Vagina (tissue), 2 donors: ENCODE results near the gene TBC1D22A. TPM values are rescaled to one million over a fixed set of nuclear protein-coding genes. Genes with fewer than 3 reads are reported as not detected.
A peak's percentile ranks its signal among the peaks of the same experiment; 100 is the strongest.

Source experiments
- DNase-seq, 2 donors: peaks; one replicate each; pipeline ENCODE4 v3.0.0-alpha.2; 2017; ENCODE audit errors: extremely low spot score in 2 of 2
- H3K27ac ChIP-seq: fragments of 200-600 bp; sonication (generic); one replicate; pipeline ENCODE4 v1.5.1; 2019
- H3K27me3 ChIP-seq: fragments of 200-600 bp; sonication (generic); one replicate; pipeline ENCODE4 v1.5.1; 2019
- H3K36me3 ChIP-seq, 2 donors: fragments of 200-600 bp; sonication (generic); one replicate each; pipeline ENCODE4 v1.5.1; 2017 to 2019
- H3K4me1 ChIP-seq: fragments of 200-600 bp; sonication (generic); one replicate; pipeline ENCODE4 v1.5.1; 2019
- H3K4me3 ChIP-seq, 2 donors: fragments of 200-600 bp; sonication (generic); 1 replicate in 1 of 2; 2 replicates in 1 of 2; pipeline ENCODE4 v1.5.1; 2016 to 2019
- H3K9me3 ChIP-seq: fragments of 200-600 bp; sonication (generic); one replicate; pipeline ENCODE4 v1.5.1; 2019
- CTCF ChIP-seq, 3 experiments: fragments of 450-650 bp in 2 of 3; fragments of 200-600 bp in 1 of 3; sonication (generic) in 1 of 3; IDR thresholded peaks; one replicate each; pipeline ENCODE4 v1.5.1; 2017 to 2019; ENCODE audit warnings: antibody characterized with exemption in 3 of 3, mild to moderate bottlenecking in 2 of 3, moderate library complexity in 2 of 3
- POLR2A ChIP-seq, 2 donors: fragments of 450-650 bp; IDR thresholded peaks; one replicate each; pipeline ENCODE4 v1.6.1; 2017; ENCODE audit warnings: antibody characterized with exemption in 2 of 2, mild to moderate bottlenecking in 2 of 2, moderate library complexity in 2 of 2
- POLR2AphosphoS5 ChIP-seq, 2 donors: sonication (generic); formaldehyde crosslinking; IDR thresholded peaks; one replicate each; pipeline ENCODE4 v1.9.0; 2017; ENCODE audit warnings: antibody characterized with exemption in 2 of 2, mild to moderate bottlenecking in 2 of 2, low read depth in 1 of 2; ENCODE audit not compliant: insufficient read depth in 1 of 2
- intact Hi-C: fragments of 100-400 bp; cut with DNase I; formaldehyde crosslinking; loops from one replicate; pipeline ENCODE4 v1.15.1; 2023
- total RNA-seq: library from RNA; depleted of rRNA; stranded (reverse); fragments of >200 nt; gene quantifications from one replicate; pipeline ENCODE4 v1.2.3, GENCODE V29; 2016

TBC1D22A gene
- total RNA-seq, 1 donor from 2014 or later, result 38.3 TPM

GRCh38 chr22:46795845-46796565, 33.6 kb downstream of the TBC1D22A start:
- intact Hi-C loops, result no loop called here
- no peak for DNase-seq

DNA sequence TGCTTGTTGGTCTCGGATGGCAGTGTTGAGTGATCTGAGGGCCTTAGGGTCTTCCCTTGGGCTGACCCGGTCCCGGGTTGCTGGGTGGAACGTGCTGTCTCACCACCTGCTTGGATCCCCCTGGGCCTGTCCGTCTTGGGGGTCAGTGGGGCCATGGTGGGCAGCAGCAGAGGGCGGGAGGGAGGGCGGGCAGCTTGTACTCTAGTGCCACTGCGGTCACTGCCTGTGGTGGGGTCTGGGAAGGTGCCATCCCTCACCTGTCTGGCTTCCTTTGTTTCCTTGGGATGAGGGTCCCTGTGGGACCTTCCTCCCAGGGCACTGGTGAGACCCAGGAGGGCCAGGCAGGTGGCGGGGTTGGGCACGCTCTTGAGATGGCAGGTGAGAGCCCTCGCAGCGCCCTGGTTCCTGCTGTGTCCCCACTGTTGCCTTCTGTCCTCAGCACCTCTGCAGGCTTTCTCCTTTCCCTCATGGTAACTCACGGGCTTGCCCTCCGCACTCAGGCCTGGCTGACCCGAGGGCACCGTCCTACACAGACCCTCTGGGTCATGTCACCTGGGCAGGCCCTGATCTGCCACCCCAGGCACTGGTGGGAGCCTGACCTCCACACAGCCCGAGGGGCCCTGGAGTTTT, 34.2 kb downstream of the TBC1D22A start:
- no peak overlapping the region for H3K4me3 ChIP-seq
- no peaks in the 10 kb centered on the region for H3K9me3 ChIP-seq
- no peak overlapping the region for H3K27ac ChIP-seq
- TF ChIP-seq POLR2A (IDR thresholded peaks at IDR 0.05), result no peak
- H3K4me1 ChIP-seq, result peaks cover 13% of the 10 kb centered on the region
- peak in 1 of 2 donors; percentile 56 for DNase-seq
- intact Hi-C loops, result no loop called here
- H3K27me3 ChIP-seq, result no peaks in the 10 kb centered on the region
- H3K36me3 ChIP-seq, result peaks cover 0 to 42% of the 10 kb centered on the region in 2 donors

More at GRCh38 chr22:46795845-46796565, 33.6 kb downstream of the TBC1D22A start:
- no peaks in the 10 kb centered on the region for H3K27me3 ChIP-seq
- H3K27ac ChIP-seq, result no peak overlapping the region
- H3K9me3 ChIP-seq, result no peaks in the 10 kb centered on the region
- TF ChIP-seq POLR2AphosphoS5 (IDR thresholded peaks at IDR 0.05; ENCODE audit: insufficient read depth in 1 of 2, low read depth in 1 of 2) (no peak), CTCF (IDR thresholded peaks at IDR 0.05) (no peak), POLR2A (IDR thresholded peaks at IDR 0.05) (no peak)
- H3K4me3 ChIP-seq, result no peak overlapping the region
- H3K36me3 ChIP-seq, result peaks cover 0 to 39% of the 10 kb centered on the region in 2 donors
- peaks cover 19% of the 10 kb centered on the region for H3K4me1 ChIP-seq

DNA sequence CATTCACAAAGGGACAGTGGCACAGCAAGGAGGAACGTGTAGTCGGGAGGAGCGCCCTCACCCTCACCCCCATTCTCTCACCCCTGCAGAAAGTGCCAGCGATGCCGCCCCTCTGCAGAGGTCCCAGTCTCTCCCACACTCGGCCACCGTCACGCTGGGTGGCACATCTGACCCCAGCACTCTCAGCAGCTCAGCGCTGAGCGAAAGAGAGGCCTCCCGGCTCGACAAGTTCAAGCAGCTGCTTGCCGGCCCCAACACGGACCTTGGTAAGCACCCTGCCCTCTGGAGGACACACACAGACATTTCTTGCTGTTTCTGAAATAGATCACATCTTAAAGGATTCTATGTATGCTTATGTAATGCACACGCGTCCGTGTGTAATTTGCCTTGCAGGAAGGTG, 34.9 kb downstream of the TBC1D22A start:
- Histone ChIP-seq H3K4me3 (no peak overlapping the region), H3K4me1 (peaks cover 6% of the 10 kb centered on the region), H3K27me3 (no peaks in the 10 kb centered on the region), H3K36me3 (peaks cover 0 to 43% of the 10 kb centered on the region in 2 donors), H3K9me3 (no peaks in the 10 kb centered on the region), H3K27ac (no peak overlapping the region)
- TF ChIP-seq POLR2AphosphoS5 (IDR thresholded peaks at IDR 0.05; ENCODE audit: insufficient read depth in 1 of 2, low read depth in 1 of 2), result no peak
- no peak for TF ChIP-seq CTCF (IDR thresholded peaks at IDR 0.05)
- intact Hi-C loops, result no loop called here
- peak in 1 of 2 donors; percentile 64 for DNase-seq

GRCh38 chr22:46798041-46798365, 35.6 kb downstream of the TBC1D22A start:
- H3K36me3 ChIP-seq, result peaks cover 0 to 43% of the 10 kb centered on the region in 2 donors
- no peaks in the 10 kb centered on the region for H3K9me3 ChIP-seq
- intact Hi-C loops, result no loop called here
- H3K4me1 ChIP-seq, result peaks cover 2% of the 10 kb centered on the region
- H3K27me3 ChIP-seq, result no peaks in the 10 kb centered on the region
- H3K27ac ChIP-seq, result no peak overlapping the region
- DNase-seq, result no peak
- TF ChIP-seq CTCF (IDR thresholded peaks at IDR 0.05) (no peak), POLR2AphosphoS5 (IDR thresholded peaks at IDR 0.05; ENCODE audit: insufficient read depth in 1 of 2, low read depth in 1 of 2) (no peak), POLR2A (IDR thresholded peaks at IDR 0.05) (no peak)
- no peak overlapping the region for H3K4me3 ChIP-seq

DNA sequence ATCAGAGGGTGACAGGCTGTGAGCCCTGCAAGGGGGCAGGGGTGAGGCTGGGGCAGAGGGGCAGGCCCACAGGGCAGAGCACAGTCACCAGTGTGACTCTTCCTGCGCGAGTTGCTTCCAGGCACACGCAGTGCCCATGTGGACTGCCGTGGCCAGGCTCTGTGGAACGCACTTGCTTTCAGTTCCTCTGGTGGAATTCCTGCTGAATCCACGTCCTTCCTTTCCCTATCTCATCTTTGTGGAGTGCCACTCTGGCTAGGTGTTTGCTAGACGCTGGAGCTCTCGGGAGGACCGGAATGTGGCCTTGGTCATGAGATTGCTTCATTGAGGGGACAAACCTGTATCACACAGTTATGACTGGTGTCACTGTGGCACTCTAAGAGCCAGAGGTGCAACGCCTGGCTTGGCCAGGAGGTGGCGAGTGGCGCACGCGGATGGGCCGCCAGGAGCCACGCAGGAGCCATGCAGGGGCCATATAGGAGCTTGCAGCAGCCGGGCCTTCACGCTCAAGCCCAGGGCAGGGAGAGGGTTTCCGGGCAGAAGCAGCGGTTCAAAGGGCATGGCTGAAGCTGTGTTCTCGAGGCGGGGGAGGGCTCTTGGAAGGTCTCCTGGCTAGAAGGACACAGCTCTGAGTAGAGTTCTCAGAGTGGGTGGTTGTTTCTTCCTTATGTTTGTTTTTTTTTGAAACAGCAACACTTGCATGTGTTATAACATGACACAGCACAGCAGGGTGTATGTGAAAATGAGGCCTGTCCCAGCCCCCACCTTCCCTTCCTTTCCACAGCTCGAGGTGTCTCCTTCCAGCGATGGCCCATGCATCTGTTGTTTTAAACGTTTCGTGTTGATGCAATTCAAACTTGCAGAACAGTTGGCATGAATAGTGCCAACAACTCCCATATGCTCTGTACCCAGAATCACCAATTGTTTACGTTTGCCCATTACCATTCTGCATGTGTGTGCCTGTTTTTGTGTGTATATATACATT, 36.2 kb downstream of the TBC1D22A start:
- no peak for TF ChIP-seq POLR2AphosphoS5 (IDR thresholded peaks at IDR 0.05; ENCODE audit: insufficient read depth in 1 of 2, low read depth in 1 of 2)
- no peak for TF ChIP-seq POLR2A (IDR thresholded peaks at IDR 0.05)
- TF ChIP-seq CTCF (IDR thresholded peaks at IDR 0.05), result peak; percentile 71 to 86 (median 79)
- Histone ChIP-seq H3K27me3 (no peaks in the 10 kb centered on the region), H3K4me3 (no peak overlapping the region), H3K36me3 (peaks cover 0 to 37% of the 10 kb centered on the region in 2 donors), H3K27ac (no peak overlapping the region), H3K4me1 (peaks cover 9% of the 10 kb centered on the region), H3K9me3 (no peaks in the 10 kb centered on the region)
- intact Hi-C loops, result no loop called here
- DNase-seq, result no peak
